HepG2 (cell line): ENCODE results near the gene RAB5B. TPM values are rescaled to one million over a fixed set of nuclear protein-coding genes. Genes with fewer than 3 reads are reported as not detected.

Experiments
- AKAP8 ChIP-seq: sonication (generic); formaldehyde crosslinking; IDR thresholded peaks from 2 replicates; pipeline ENCODE4 v1.5.1; 2020; ENCODE audit warnings: mild to moderate bottlenecking, missing genetic modification reagents
- CBFB ChIP-seq: sonication (generic); formaldehyde crosslinking; IDR thresholded peaks from 2 replicates; pipeline ENCODE4 v1.4.0; 2020; ENCODE audit warnings: missing genetic modification reagents
- CBX2 ChIP-seq, 2 experiments: fragments of 200-600 bp in 1 of 2; sonication (generic); formaldehyde crosslinking in 1 of 2; IDR thresholded peaks; 2 replicates each; pipeline versions ENCODE4 v1.7.0 to v1.8.1; 2018 to 2022; ENCODE audit warnings: low read depth in 2 of 2, low read length in 1 of 2, mild to moderate bottlenecking in 1 of 2, missing genetic modification reagents in 1 of 2
- ELF1 ChIP-seq: sonication (generic); formaldehyde crosslinking; IDR thresholded peaks from 2 replicates; pipeline ENCODE4 v1.4.0; 2020; ENCODE audit warnings: missing genetic modification reagents
- FOXA1 ChIP-seq, 2 experiments: fragments of 450-650 bp in 1 of 2; sonication (generic) in 1 of 2; formaldehyde crosslinking in 1 of 2; IDR thresholded peaks; 2 replicates each; pipeline versions ENCODE4 v1.4.0 to v1.6.1; 2016 to 2020; ENCODE audit warnings: missing genetic modification reagents in 1 of 2
- GZF1 ChIP-seq: sonication (generic); formaldehyde crosslinking; IDR thresholded peaks from 2 replicates; pipeline ENCODE4 v1.5.1; 2020; ENCODE audit warnings: mild to moderate bottlenecking, missing genetic modification reagents
- KDM3A ChIP-seq: IDR thresholded peaks from 2 replicates; pipeline ENCODE4 v1.6.1; 2018; ENCODE audit warnings: low read depth, missing compliant biosample characterization
- NAIF1 ChIP-seq: sonication (generic); formaldehyde crosslinking; IDR thresholded peaks from 2 replicates; pipeline ENCODE4 v1.5.0; 2020; ENCODE audit warnings: mild to moderate bottlenecking, missing genetic modification reagents, borderline replicate concordance
- NFIC ChIP-seq: IDR thresholded peaks from 2 replicates; pipeline ENCODE4 v1.6.1; 2012; ENCODE audit warnings: mild to moderate bottlenecking, low read length, inconsistent platforms
- NFKBIZ ChIP-seq: IDR thresholded peaks from 2 replicates; pipeline ENCODE4 v1.6.1; 2018; ENCODE audit warnings: missing genetic modification reagents, missing compliant biosample characterization
- RAD51 ChIP-seq: fragments of 450-650 bp; IDR thresholded peaks from 2 replicates; pipeline ENCODE4 v1.6.1; 2016; ENCODE audit warnings: borderline replicate concordance
- RARG ChIP-seq: sonication (generic); formaldehyde crosslinking; IDR thresholded peaks from 2 replicates; pipeline ENCODE4 v1.4.0; 2020; ENCODE audit warnings: low read depth, mild to moderate bottlenecking, missing genetic modification reagents
- RBAK ChIP-seq: sonication (generic); formaldehyde crosslinking; IDR thresholded peaks from 2 replicates; pipeline ENCODE4 v1.5.1; 2020; ENCODE audit warnings: mild to moderate bottlenecking, missing genetic modification reagents
- RXRA ChIP-seq: sonication (generic); formaldehyde crosslinking; IDR thresholded peaks from 2 replicates; pipeline ENCODE4 v1.5.1; 2020; ENCODE audit warnings: missing genetic modification reagents
- ZBTB7A ChIP-seq: sonication (generic); formaldehyde crosslinking; IDR thresholded peaks from 2 replicates; pipeline ENCODE4 v1.8.0; 2022; ENCODE audit warnings: mild to moderate bottlenecking, missing genetic modification reagents
- ZNF430 ChIP-seq: sonication (generic); formaldehyde crosslinking; IDR thresholded peaks from 2 replicates; pipeline ENCODE4 v1.9.0; 2021; ENCODE audit warnings: mild to moderate bottlenecking, missing genetic modification reagents
- ZNF432 ChIP-seq: sonication (generic); formaldehyde crosslinking; IDR thresholded peaks from 2 replicates; pipeline ENCODE4 v1.5.0; 2020; ENCODE audit warnings: missing genetic modification reagents, mild to moderate bottlenecking, borderline replicate concordance
- ZNF577 ChIP-seq: sonication (generic); formaldehyde crosslinking; IDR thresholded peaks from 2 replicates; pipeline ENCODE4 v1.4.0; 2020; ENCODE audit warnings: mild to moderate bottlenecking, low read depth, missing genetic modification reagents, borderline replicate concordance
- ZNF788 ChIP-seq: sonication (generic); formaldehyde crosslinking; IDR thresholded peaks from 2 replicates; pipeline ENCODE4 v1.5.0; 2020; ENCODE audit warnings: mild to moderate bottlenecking, missing genetic modification reagents, borderline replicate concordance
- ZNF792 ChIP-seq: IDR thresholded peaks from 2 replicates; pipeline ENCODE4 v1.6.1; 2016
- polyA plus RNA-seq, 8 experiments: library from polyadenylated mRNA; depleted of rRNA in 3 of 8; stranded (reverse) in 7 of 8; unstranded in 1 of 8; fragments of >200 nt; fragmentation: Illumina TruSeq in 4 of 8; extraction: Trizol in 4 of 8; gene quantifications; 2 replicates each; pipeline versions ENCODE4 v1.2.1 to v1.2.3, GENCODE V29; 2011 to 2016; ENCODE audit warnings: low read depth in 4 of 8, missing spikeins in 1 of 8, mixed read lengths in 1 of 8; ENCODE audit not compliant: insufficient read depth in 1 of 8
- total RNA-seq, 5 experiments: library from RNA; depleted of rRNA; stranded (reverse); fragments of >200 nt; fragmentation: Illumina TruSeq; extraction: Trizol; gene quantifications; 2 replicates each; pipeline ENCODE4 v1.2.3, GENCODE V29; 2016; ENCODE audit warnings: low read depth in 1 of 5
- TF ChIP-seq, protein P1 (sequence below): sonication (generic); formaldehyde crosslinking; IDR thresholded peaks from 2 replicates; pipeline ENCODE4 v1.9.0; 2021; ENCODE audit warnings: missing genetic modification reagents, mild to moderate bottlenecking, borderline replicate concordance
- TF ChIP-seq, protein P2 (sequence below): sonication (generic); formaldehyde crosslinking; IDR thresholded peaks from 2 replicates; pipeline ENCODE4; 2020; ENCODE audit warnings: missing genetic modification reagents, mild to moderate bottlenecking, borderline replicate concordance
- TF ChIP-seq, protein P3 (sequence below): sonication (generic); formaldehyde crosslinking; IDR thresholded peaks from 2 replicates; pipeline ENCODE4 v1.4.0; 2020; ENCODE audit warnings: mild to moderate bottlenecking, missing genetic modification reagents
- TF ChIP-seq, protein P4 (sequence below): sonication (generic); formaldehyde crosslinking; IDR thresholded peaks from 2 replicates; pipeline ENCODE4 v1.4.0; 2020; ENCODE audit warnings: mild to moderate bottlenecking, low read depth, missing genetic modification reagents
- TF ChIP-seq, protein P5 (sequence below): sonication (generic); formaldehyde crosslinking; IDR thresholded peaks from 2 replicates; pipeline ENCODE4 v1.5.0; 2020; ENCODE audit warnings: missing genetic modification reagents

RAB5B gene
- total and polyA plus RNA-seq, 2 of the 13 experiments (the other 11 are each of a cell fraction or from before 2014, with no cell fraction given), result 26.0 to 68.3 TPM

DNA sequence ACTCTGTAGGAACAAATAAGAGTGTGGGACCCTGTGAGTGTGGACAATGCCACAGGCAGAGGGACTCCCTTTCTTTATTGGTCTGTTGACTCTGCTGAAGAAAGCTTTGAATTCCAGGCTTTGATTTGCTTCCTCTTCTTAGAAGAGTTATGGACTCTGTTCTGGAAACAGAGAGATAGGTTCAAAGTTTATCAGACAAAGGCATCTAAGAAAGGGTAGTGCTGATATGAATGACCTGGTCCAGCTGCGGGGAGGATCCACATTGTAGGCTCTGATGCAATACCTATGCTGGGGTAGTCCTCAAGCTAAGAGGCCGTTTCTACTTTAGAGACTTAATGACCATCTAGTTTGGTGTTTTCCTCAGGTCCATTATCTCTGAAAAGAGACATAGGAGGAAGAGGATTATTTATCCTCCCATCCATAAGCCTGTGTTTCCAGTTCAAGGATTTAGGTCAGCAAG is 36.3 kb downstream of the RAB5B start (continued):
- TF ChIP-seq FOXA1 (IDR thresholded peaks at IDR 0.05), result no peak
- peak; percentile 64 for TF ChIP-seq FOXA1 (CRISPR knock-in tag; IDR thresholded peaks at IDR 0.05)
- no peak for TF ChIP-seq RARG (CRISPR knock-in tag)
- TF ChIP-seq ZNF430 (CRISPR knock-in tag), result no peak
- TF ChIP-seq, protein P1, sequence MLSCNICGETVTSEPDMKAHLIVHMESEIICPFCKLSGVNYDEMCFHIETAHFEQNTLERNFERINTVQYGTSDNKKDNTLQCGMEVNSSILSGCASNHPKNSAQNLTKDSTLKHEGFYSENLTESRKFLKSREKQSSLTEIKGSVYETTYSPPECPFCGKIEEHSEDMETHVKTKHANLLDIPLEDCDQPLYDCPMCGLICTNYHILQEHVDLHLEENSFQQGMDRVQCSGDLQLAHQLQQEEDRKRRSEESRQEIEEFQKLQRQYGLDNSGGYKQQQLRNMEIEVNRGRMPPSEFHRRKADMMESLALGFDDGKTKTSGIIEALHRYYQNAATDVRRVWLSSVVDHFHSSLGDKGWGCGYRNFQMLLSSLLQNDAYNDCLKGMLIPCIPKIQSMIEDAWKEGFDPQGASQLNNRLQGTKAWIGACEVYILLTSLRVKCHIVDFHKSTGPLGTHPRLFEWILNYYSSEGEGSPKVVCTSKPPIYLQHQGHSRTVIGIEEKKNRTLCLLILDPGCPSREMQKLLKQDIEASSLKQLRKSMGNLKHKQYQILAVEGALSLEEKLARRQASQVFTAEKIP (CRISPR knock-in tag), result no peak
- TF ChIP-seq NAIF1 (CRISPR knock-in tag), result no peak
- 0 out of 2 replicates have a peak, but pooled peaks have one; percentile 34 for TF ChIP-seq KDM3A (CRISPR knock-in tag)
- no peak for TF ChIP-seq ZNF577 (CRISPR knock-in tag)
- no peak for TF ChIP-seq AKAP8
- TF ChIP-seq RBAK (CRISPR knock-in tag), result no peak
- no peak for TF ChIP-seq ZBTB7A
- no peak for TF ChIP-seq ZNF788 (CRISPR knock-in tag)
- TF ChIP-seq, protein P2, sequence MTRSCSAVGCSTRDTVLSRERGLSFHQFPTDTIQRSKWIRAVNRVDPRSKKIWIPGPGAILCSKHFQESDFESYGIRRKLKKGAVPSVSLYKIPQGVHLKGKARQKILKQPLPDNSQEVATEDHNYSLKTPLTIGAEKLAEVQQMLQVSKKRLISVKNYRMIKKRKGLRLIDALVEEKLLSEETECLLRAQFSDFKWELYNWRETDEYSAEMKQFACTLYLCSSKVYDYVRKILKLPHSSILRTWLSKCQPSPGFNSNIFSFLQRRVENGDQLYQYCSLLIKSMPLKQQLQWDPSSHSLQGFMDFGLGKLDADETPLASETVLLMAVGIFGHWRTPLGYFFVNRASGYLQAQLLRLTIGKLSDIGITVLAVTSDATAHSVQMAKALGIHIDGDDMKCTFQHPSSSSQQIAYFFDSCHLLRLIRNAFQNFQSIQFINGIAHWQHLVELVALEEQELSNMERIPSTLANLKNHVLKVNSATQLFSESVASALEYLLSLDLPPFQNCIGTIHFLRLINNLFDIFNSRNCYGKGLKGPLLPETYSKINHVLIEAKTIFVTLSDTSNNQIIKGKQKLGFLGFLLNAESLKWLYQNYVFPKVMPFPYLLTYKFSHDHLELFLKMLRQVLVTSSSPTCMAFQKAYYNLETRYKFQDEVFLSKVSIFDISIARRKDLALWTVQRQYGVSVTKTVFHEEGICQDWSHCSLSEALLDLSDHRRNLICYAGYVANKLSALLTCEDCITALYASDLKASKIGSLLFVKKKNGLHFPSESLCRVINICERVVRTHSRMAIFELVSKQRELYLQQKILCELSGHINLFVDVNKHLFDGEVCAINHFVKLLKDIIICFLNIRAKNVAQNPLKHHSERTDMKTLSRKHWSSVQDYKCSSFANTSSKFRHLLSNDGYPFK (CRISPR knock-in tag), result no peak
- TF ChIP-seq CBFB (CRISPR knock-in tag), result no peak
- TF ChIP-seq GZF1 (CRISPR knock-in tag), result no peak
- TF ChIP-seq CBX2 (IDR thresholded peaks at IDR 0.05; ENCODE audit: low read depth, low read length), result no peak
- no peak for TF ChIP-seq CBX2 (CRISPR knock-in tag; IDR thresholded peaks at IDR 0.05; ENCODE audit: low read depth)
- TF ChIP-seq RAD51, result no peak
- TF ChIP-seq ELF1 (CRISPR knock-in tag), result no peak
- TF ChIP-seq NFKBIZ, result no peak
- TF ChIP-seq NFIC, result peak; percentile 61; the same call in 1 of the 2 replicates
- TF ChIP-seq RXRA (CRISPR knock-in tag), result no peak; the same call in 1 of the 2 replicates
- TF ChIP-seq ZNF792 (CRISPR knock-in tag), result no peak
- TF ChIP-seq ZNF432 (CRISPR knock-in tag), result no peak
- TF ChIP-seq, protein P3, sequence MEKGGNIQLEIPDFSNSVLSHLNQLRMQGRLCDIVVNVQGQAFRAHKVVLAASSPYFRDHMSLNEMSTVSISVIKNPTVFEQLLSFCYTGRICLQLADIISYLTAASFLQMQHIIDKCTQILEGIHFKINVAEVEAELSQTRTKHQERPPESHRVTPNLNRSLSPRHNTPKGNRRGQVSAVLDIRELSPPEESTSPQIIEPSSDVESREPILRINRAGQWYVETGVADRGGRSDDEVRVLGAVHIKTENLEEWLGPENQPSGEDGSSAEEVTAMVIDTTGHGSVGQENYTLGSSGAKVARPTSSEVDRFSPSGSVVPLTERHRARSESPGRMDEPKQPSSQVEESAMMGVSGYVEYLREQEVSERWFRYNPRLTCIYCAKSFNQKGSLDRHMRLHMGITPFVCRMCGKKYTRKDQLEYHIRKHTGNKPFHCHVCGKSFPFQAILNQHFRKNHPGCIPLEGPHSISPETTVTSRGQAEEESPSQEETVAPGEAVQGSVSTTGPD (CRISPR knock-in tag), result no peak
- TF ChIP-seq, protein P4, sequence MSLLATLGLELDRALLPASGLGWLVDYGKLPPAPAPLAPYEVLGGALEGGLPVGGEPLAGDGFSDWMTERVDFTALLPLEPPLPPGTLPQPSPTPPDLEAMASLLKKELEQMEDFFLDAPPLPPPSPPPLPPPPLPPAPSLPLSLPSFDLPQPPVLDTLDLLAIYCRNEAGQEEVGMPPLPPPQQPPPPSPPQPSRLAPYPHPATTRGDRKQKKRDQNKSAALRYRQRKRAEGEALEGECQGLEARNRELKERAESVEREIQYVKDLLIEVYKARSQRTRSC (CRISPR knock-in tag), result no peak
- TF ChIP-seq, protein P5, sequence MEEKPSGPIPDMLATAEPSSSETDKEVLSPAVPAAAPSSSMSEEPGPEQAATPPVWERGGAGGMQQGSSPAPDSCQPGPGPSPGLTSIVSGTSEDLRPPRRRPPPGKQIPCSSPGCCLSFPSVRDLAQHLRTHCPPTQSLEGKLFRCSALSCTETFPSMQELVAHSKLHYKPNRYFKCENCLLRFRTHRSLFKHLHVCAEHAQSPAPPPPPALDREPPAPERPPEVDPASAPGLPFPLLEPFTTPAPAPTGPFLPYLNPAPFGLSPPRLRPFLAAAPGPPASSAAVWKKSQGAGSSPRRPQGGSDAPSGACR (CRISPR knock-in tag), result no peak
